Measurements from ENCODE around the gene SEMA4B.
"Not testable (repeated sequence)": the region's sequence is repeated elsewhere in the genome, so short reads cannot be mapped to it uniquely, and the experiment has no call there.

The SEMA4B gene

GRCh38 chr15:90201130-90201943, at the start of gene SEMA4B:
SEMA4B (plus strand) TSS chr15:90201330; CDS start chr15:90201579, 249 bp downstream.
- peak; percentile 86 for DNase-seq

- no peak for DNase-seq
Measured at GRCh38 chr15:90151989-90152645, 49.0 kb upstream of the SEMA4B start.

GRCh38 chr15:90153658-90154057, 47.5 kb upstream of the SEMA4B start:
- no peak for DNase-seq

GRCh38 chr15:90154246-90154645, 46.9 kb upstream of the SEMA4B start:
- no peak for DNase-seq

- no peak for DNase-seq
Measured at GRCh38 chr15:90154861-90155626, 46.1 kb upstream of the SEMA4B start.

- no peak for DNase-seq
Measured at GRCh38 chr15:90159213-90159612, 41.9 kb upstream of the SEMA4B start.

- DNase-seq = no peak
Measured at GRCh38 chr15:90160781-90161727, 40.1 kb upstream of the SEMA4B start.

GRCh38 chr15:90161950-90162361, 39.2 kb upstream of the SEMA4B start:
- no peak for DNase-seq

GRCh38 chr15:90162956-90163355, 38.2 kb upstream of the SEMA4B start:
- no peak for DNase-seq

GRCh38 chr15:90164239-90164638, 36.9 kb upstream of the SEMA4B start:
- not testable (repeated sequence) for DNase-seq

- no peak for DNase-seq
Measured at GRCh38 chr15:90165157-90165556, 36.0 kb upstream of the SEMA4B start.

GRCh38 chr15:90165659-90166489, 35.3 kb upstream of the SEMA4B start:
- DNase-seq = no peak

- DNase-seq = no peak
Measured at GRCh38 chr15:90167121-90167520, 34.0 kb upstream of the SEMA4B start.

GRCh38 chr15:90171623-90172022, 29.5 kb upstream of the SEMA4B start:
- no peak for DNase-seq

GRCh38 chr15:90173372-90173771, 27.8 kb upstream of the SEMA4B start:
- DNase-seq = no peak

- DNase-seq = peak; percentile 42
Measured at GRCh38 chr15:90174140-90174875, 26.8 kb upstream of the SEMA4B start.

- DNase-seq = no peak
Measured at GRCh38 chr15:90177012-90177411, 24.1 kb upstream of the SEMA4B start.

- DNase-seq = no peak
Measured at GRCh38 chr15:90178468-90179435, 22.4 kb upstream of the SEMA4B start.

- peak; percentile 58 for DNase-seq
Measured at GRCh38 chr15:90181776-90182175, 19.4 kb upstream of the SEMA4B start.

All from NCI-H82 (cell line).